Astrocyte (in vitro differentiated cells and primary cell): ENCODE results near the gene ANKHD1.

Experiments used
- EZH2 ChIP-seq: IDR thresholded peaks from 2 replicates; pipeline ENCODE4 v1.6.1; 2012; ENCODE audit warnings: mild to moderate bottlenecking, low read length, inconsistent platforms; ENCODE audit not compliant: insufficient read depth
- TF ChIP-seq, protein P1 (sequence below): IDR thresholded peaks from 2 replicates; pipeline ENCODE4 v1.5.1; 2011; ENCODE audit warnings: low read depth, mild to moderate bottlenecking, inconsistent platforms, low read length, moderate library complexity; ENCODE audit not compliant: insufficient read depth

GRCh38 chr5:140361901-140362300, 39.7 kb upstream of the ANKHD1 start:
- TF ChIP-seq, protein P1, sequence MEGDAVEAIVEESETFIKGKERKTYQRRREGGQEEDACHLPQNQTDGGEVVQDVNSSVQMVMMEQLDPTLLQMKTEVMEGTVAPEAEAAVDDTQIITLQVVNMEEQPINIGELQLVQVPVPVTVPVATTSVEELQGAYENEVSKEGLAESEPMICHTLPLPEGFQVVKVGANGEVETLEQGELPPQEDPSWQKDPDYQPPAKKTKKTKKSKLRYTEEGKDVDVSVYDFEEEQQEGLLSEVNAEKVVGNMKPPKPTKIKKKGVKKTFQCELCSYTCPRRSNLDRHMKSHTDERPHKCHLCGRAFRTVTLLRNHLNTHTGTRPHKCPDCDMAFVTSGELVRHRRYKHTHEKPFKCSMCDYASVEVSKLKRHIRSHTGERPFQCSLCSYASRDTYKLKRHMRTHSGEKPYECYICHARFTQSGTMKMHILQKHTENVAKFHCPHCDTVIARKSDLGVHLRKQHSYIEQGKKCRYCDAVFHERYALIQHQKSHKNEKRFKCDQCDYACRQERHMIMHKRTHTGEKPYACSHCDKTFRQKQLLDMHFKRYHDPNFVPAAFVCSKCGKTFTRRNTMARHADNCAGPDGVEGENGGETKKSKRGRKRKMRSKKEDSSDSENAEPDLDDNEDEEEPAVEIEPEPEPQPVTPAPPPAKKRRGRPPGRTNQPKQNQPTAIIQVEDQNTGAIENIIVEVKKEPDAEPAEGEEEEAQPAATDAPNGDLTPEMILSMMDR, result no peak
- no peak for TF ChIP-seq EZH2
